Astrocyte (in vitro differentiated cells and primary cell): ENCODE data around the gene GNAI2. TPM values are rescaled to one million over a fixed set of nuclear protein-coding genes. Genes with fewer than 3 reads are reported as not detected.

ENCODE experiments used
- DNase-seq: peaks from one replicate; pipeline ENCODE4 v3.0.0-alpha.2; 2010; ENCODE audit warnings: low read depth
- FAIRE-seq: peaks from 2 replicates; lab custom pipeline; 2011; peaks lifted over from hg19 to GRCh38; lab: Jason Lieb, UNC
- H2AFZ ChIP-seq: 2 replicates; pipeline ENCODE4 v1.6.0; 2012; ENCODE audit warnings: low read depth, low read length, inconsistent platforms
- H3K27ac ChIP-seq: 2 replicates; pipeline ENCODE4 v1.5.1; 2011; ENCODE audit warnings: low read depth, low read length, inconsistent platforms
- H3K27me3 ChIP-seq: 2 replicates; pipeline ENCODE4 v1.6.0; 2011; ENCODE audit warnings: low read length, inconsistent platforms; ENCODE audit not compliant: insufficient read depth
- H3K36me3 ChIP-seq: 2 replicates; pipeline ENCODE4 v1.5.1; 2011; ENCODE audit warnings: low read length, inconsistent platforms; ENCODE audit not compliant: insufficient read depth
- H3K4me1 ChIP-seq: 2 replicates; pipeline ENCODE4 v1.5.1; 2011; ENCODE audit warnings: low read length, inconsistent platforms; ENCODE audit not compliant: insufficient read depth
- H3K4me2 ChIP-seq: 2 replicates; pipeline ENCODE4 v1.6.0; 2012; ENCODE audit warnings: low read length, inconsistent platforms
- H3K4me3 ChIP-seq: 2 replicates; pipeline ENCODE4 v1.5.1; 2011; ENCODE audit warnings: low read depth, mild to moderate bottlenecking, low read length, inconsistent platforms; ENCODE audit not compliant: insufficient read depth
- H3K79me2 ChIP-seq: 2 replicates; pipeline ENCODE4 v1.6.0; 2012; ENCODE audit warnings: mild to moderate bottlenecking, low read length, inconsistent platforms; ENCODE audit not compliant: insufficient read depth
- H3K9ac ChIP-seq: 2 replicates; pipeline ENCODE4 v1.6.0; 2012; ENCODE audit warnings: mild to moderate bottlenecking, low read length, inconsistent platforms
- H3K9me3 ChIP-seq: 2 replicates; pipeline ENCODE4 v1.5.1; 2012; ENCODE audit warnings: low read depth, mild to moderate bottlenecking, low read length, inconsistent platforms; ENCODE audit not compliant: insufficient read depth
- H4K20me1 ChIP-seq: 2 replicates; pipeline ENCODE4 v1.6.0; 2012; ENCODE audit warnings: low read length, inconsistent platforms; ENCODE audit not compliant: insufficient read depth
- H3K27ac Mint-ChIP-seq: one replicate; pipeline ENCODE4 v1.8.0; 2021; ENCODE audit warnings: mild to moderate bottlenecking, mixed read lengths; ENCODE audit not compliant: unreplicated experiment
- H3K27me3 Mint-ChIP-seq: one replicate; pipeline ENCODE4 v1.8.0; 2021; ENCODE audit warnings: low read depth, mixed read lengths; ENCODE audit not compliant: unreplicated experiment
- H3K36me3 Mint-ChIP-seq: one replicate; pipeline ENCODE4 v1.8.0; 2021; ENCODE audit warnings: low read depth, mixed read lengths; ENCODE audit not compliant: unreplicated experiment
- H3K4me1 Mint-ChIP-seq: one replicate; pipeline ENCODE4 v1.8.0; 2021; ENCODE audit warnings: low read depth, mixed read lengths; ENCODE audit not compliant: unreplicated experiment
- H3K4me3 Mint-ChIP-seq: one replicate; pipeline ENCODE4 v1.8.0; 2021; ENCODE audit warnings: mild to moderate bottlenecking, moderate library complexity, mixed read lengths; ENCODE audit not compliant: unreplicated experiment
- H3K9me3 Mint-ChIP-seq: one replicate; pipeline ENCODE4 v1.8.0; 2021; ENCODE audit warnings: mild to moderate bottlenecking, mixed read lengths; ENCODE audit not compliant: unreplicated experiment
- CTCF ChIP-seq: IDR thresholded peaks from 2 replicates; pipeline ENCODE4 v1.5.1; 2011; ENCODE audit warnings: low read depth, mild to moderate bottlenecking, inconsistent platforms, low read length, moderate library complexity; ENCODE audit not compliant: insufficient read depth
- EZH2 ChIP-seq: IDR thresholded peaks from 2 replicates; pipeline ENCODE4 v1.6.1; 2012; ENCODE audit warnings: mild to moderate bottlenecking, low read length, inconsistent platforms; ENCODE audit not compliant: insufficient read depth
- total RNA-seq: library from RNA; stranded (reverse); gene quantifications from 2 replicates; pipeline ENCODE4 v1.2.1, GENCODE V29; 2021

GNAI2 gene
- total RNA-seq, 1 donor from 2014 or later, result 381 TPM

GRCh38 chr3:50222169-50222528, 13.9 kb upstream of the GNAI2 start:
- H3K4me2 ChIP-seq, result no peak overlapping the region
- no peak overlapping the region for H3K4me3 ChIP-seq
- H3K4me1 ChIP-seq, result peaks cover 4% of the 10 kb centered on the region
- peaks cover 6% of the 10 kb centered on the region for H3K27me3 ChIP-seq
- peaks cover 2% of the 10 kb centered on the region for H3K9me3 Mint-ChIP-seq
- no peaks in the 10 kb centered on the region for H3K36me3 Mint-ChIP-seq
- H2AFZ ChIP-seq, result no peak overlapping the region
- H3K9me3 ChIP-seq, result no peaks in the 10 kb centered on the region
- H3K4me3 Mint-ChIP-seq, result no peak overlapping the region
- H3K27ac Mint-ChIP-seq, result no peak overlapping the region
- no peaks in the 10 kb centered on the region for H3K36me3 ChIP-seq
- DNase-seq (no peak), FAIRE-seq (no peak)
- H3K27me3 Mint-ChIP-seq, result peaks cover 38% of the 10 kb centered on the region
- H3K79me2 ChIP-seq, result no peaks in the 10 kb centered on the region
- TF ChIP-seq EZH2 (no peak), CTCF (no peak)
- no peak overlapping the region for H3K9ac ChIP-seq
- H3K4me1 Mint-ChIP-seq, result peaks cover 8% of the 10 kb centered on the region
- no peak overlapping the region for H3K27ac ChIP-seq
- no peaks in the 10 kb centered on the region for H4K20me1 ChIP-seq

GRCh38 chr3:50224639-50225038, 11.4 kb upstream of the GNAI2 start:
- TF ChIP-seq CTCF, result no peak
- TF ChIP-seq EZH2, result no peak
- H3K27me3 ChIP-seq, result peaks cover 4% of the 10 kb centered on the region
- H3K79me2 ChIP-seq, result no peaks in the 10 kb centered on the region
- H3K36me3 ChIP-seq, result no peaks in the 10 kb centered on the region
- Mint-ChIP-seq H3K9me3 (peaks cover 2% of the 10 kb centered on the region), H3K27me3 (peaks cover 21% of the 10 kb centered on the region), H3K4me3 (no peak overlapping the region), H3K36me3 (no peaks in the 10 kb centered on the region), H3K27ac (no peak overlapping the region), H3K4me1 (peaks cover 12% of the 10 kb centered on the region)
- no peak overlapping the region for H3K9ac ChIP-seq
- H3K27ac ChIP-seq, result no peak overlapping the region
- no peak overlapping the region for H2AFZ ChIP-seq
- H4K20me1 ChIP-seq, result no peaks in the 10 kb centered on the region
- FAIRE-seq (no peak), DNase-seq (no peak)
- peaks cover 4% of the 10 kb centered on the region for H3K4me1 ChIP-seq
- no peaks in the 10 kb centered on the region for H3K9me3 ChIP-seq
- H3K4me3 ChIP-seq, result no peak overlapping the region
- H3K4me2 ChIP-seq, result no peak overlapping the region

- TF ChIP-seq EZH2 (no peak), CTCF (no peak)
- H3K79me2 ChIP-seq, result no peaks in the 10 kb centered on the region
- FAIRE-seq (no peak), DNase-seq (no peak)
- peaks cover 4% of the 10 kb centered on the region for H3K27me3 ChIP-seq
- peaks cover 4% of the 10 kb centered on the region for H3K4me1 ChIP-seq
- no peak overlapping the region for H3K27ac ChIP-seq
- Mint-ChIP-seq H3K36me3 (no peaks in the 10 kb centered on the region), H3K27ac (peak overlapping the region; percentile 34), H3K4me1 (peaks cover 7% of the 10 kb centered on the region), H3K9me3 (peaks cover 2% of the 10 kb centered on the region), H3K4me3 (peak overlapping the region; percentile 86), H3K27me3 (peaks cover 20% of the 10 kb centered on the region)
- no peaks in the 10 kb centered on the region for H3K9me3 ChIP-seq
- peak overlapping the region; percentile 70 for H3K9ac ChIP-seq
- H3K4me2 ChIP-seq, result peak overlapping the region; percentile 98
- H4K20me1 ChIP-seq, result no peaks in the 10 kb centered on the region
- peak overlapping the region; percentile 63 for H3K4me3 ChIP-seq
- H3K36me3 ChIP-seq, result no peaks in the 10 kb centered on the region
- peak overlapping the region; percentile 98 for H2AFZ ChIP-seq
Observed at GRCh38 chr3:50226888-50227389, 9.1 kb upstream of the GNAI2 start.
